Caco-2 (cell line): ENCODE results near the gene SMCO4. TPM values are rescaled to one million over a fixed set of nuclear protein-coding genes. Genes with fewer than 3 reads are reported as not detected.

Source experiments
- BruUV-seq: library from RNA; stranded (reverse); fragments of 400-500 nt; replicated peaks from 2 replicates; lab custom pipeline; 2021; lab: Mats Ljungman, UMichigan
- CTCF ChIA-PET: fragments of 300-600 bp; sonication (Branson Sonifier 250); formaldehyde crosslinking; loops from one replicate; lab custom pipeline; 2022; ENCODE audit warnings: antibody characterized with exemption; lab: Charles Lee
- POLR2A ChIA-PET: fragments of 300-600 bp; sonication (Branson Sonifier 250); formaldehyde crosslinking; loops from one replicate; lab custom pipeline; 2022; ENCODE audit warnings: antibody characterized with exemption; lab: Charles Lee
- DNase-seq, 2 experiments: peaks; one replicate each; pipeline versions ENCODE4 v3.0.0 to v3.0.0-alpha.2; 2020 to 2022
- H3K27me3 ChIP-seq: replicated peaks from 2 replicates; pipeline ENCODE4 v1.6.0; 2011; ENCODE audit warnings: low read length; ENCODE audit not compliant: control insufficient read depth, insufficient read depth
- H3K36me3 ChIP-seq: 2 replicates; pipeline ENCODE4 v1.5.1; 2011; ENCODE audit warnings: low read length; ENCODE audit not compliant: control insufficient read depth, insufficient read depth
- H3K4me1 ChIP-seq: fragments of 250-450 bp; sonication (Bioruptor Pico); 2 replicates; pipeline ENCODE4 v1.5.1; 2020; ENCODE audit warnings: mild to moderate bottlenecking
- H3K4me3 ChIP-seq: 2 replicates; pipeline ENCODE4 v1.5.1; 2011; ENCODE audit warnings: low read depth, mild to moderate bottlenecking, control low read depth, low read length
- H3K9me3 ChIP-seq: fragments of 250-450 bp; sonication (Bioruptor Pico); 2 replicates; pipeline ENCODE4 v1.5.1; 2020; ENCODE audit warnings: mild to moderate bottlenecking, moderate library complexity
- H3K27ac Mint-ChIP-seq: one replicate; pipeline ENCODE4 v1.8.0; 2022; ENCODE audit warnings: mixed read lengths; ENCODE audit not compliant: unreplicated experiment
- H3K27me3 Mint-ChIP-seq: one replicate; pipeline ENCODE4 v1.8.0; 2022; ENCODE audit warnings: mixed read lengths; ENCODE audit not compliant: insufficient read depth, unreplicated experiment
- H3K36me3 Mint-ChIP-seq: one replicate; pipeline ENCODE4 v1.8.0; 2022; ENCODE audit warnings: mild to moderate bottlenecking, mixed read lengths; ENCODE audit not compliant: insufficient read depth, unreplicated experiment
- H3K4me1 Mint-ChIP-seq: one replicate; pipeline ENCODE4 v1.8.0; 2022; ENCODE audit warnings: low read depth, mixed read lengths; ENCODE audit not compliant: unreplicated experiment
- H3K4me3 Mint-ChIP-seq: one replicate; pipeline ENCODE4 v1.8.0; 2022; ENCODE audit warnings: mild to moderate bottlenecking, moderate library complexity, mixed read lengths; ENCODE audit not compliant: unreplicated experiment
- H3K9me3 Mint-ChIP-seq: one replicate; pipeline ENCODE4 v1.8.0; 2022; ENCODE audit warnings: mixed read lengths; ENCODE audit not compliant: unreplicated experiment
- intact Hi-C: fragments of 100-400 bp; cut with micrococcal nuclease; formaldehyde crosslinking; loops from one replicate; pipeline ENCODE4 v1.10.0; 2022; ENCODE audit not compliant: unreplicated experiment
- total RNA-seq: library from RNA; stranded (reverse); gene quantifications from 2 replicates; pipeline ENCODE4 v1.2.3, GENCODE V29; 2022
- TF ChIP-seq, protein P1 (sequence below), 2 experiments: fragments of 200-600 bp in 1 of 2; IDR thresholded peaks; 1 replicate in 1 of 2; 2 replicates in 1 of 2; pipeline versions ENCODE4 v1.5.1 to v1.8.0; 2011 to 2022; ENCODE audit warnings: antibody characterized with exemption in 1 of 2, control low read depth in 1 of 2, inconsistent platforms in 1 of 2, low read depth in 1 of 2, low read length in 1 of 2, mild to moderate bottlenecking in 1 of 2, moderate library complexity in 1 of 2; ENCODE audit not compliant: insufficient read depth in 1 of 2, severe bottlenecking in 1 of 2, unreplicated experiment in 1 of 2

Gene SMCO4
- total RNA-seq, 1 experiment from 2014 or later: 46.3 TPM

DNA sequence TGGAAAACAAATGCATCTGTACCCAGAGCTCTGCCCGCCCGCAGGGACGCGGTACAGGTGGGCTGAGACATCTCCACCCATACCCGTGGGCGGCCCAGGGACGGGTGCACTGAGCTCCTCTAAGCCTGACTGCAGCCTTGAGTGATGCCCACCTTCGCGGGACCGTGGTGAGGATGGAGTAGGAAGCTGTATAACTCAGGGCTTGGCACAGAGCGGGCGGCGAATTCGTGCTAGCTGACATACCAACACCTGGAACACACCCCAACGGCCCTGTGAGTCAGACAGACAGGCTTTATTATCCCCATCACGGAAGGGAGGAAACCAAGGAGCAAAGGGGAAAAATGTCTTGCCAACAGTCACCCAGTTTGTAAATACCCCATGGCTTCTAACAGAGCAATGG lies 61.9 kb downstream of the SMCO4 start:
- Mint-ChIP-seq H3K36me3 (no peaks in the 10 kb centered on the region), H3K27me3 (no peaks in the 10 kb centered on the region), H3K4me3 (no peak overlapping the region), H3K4me1 (peaks cover 9% of the 10 kb centered on the region), H3K27ac (no peak overlapping the region), H3K9me3 (no peaks in the 10 kb centered on the region)
- peaks cover 5% of the 10 kb centered on the region; the same call in 1 of the 2 replicates for H3K36me3 ChIP-seq
- intact Hi-C loops: no loop called here
- ChIA-PET POLR2A (no interaction called here), CTCF (no interaction called here)
- TF ChIP-seq, protein P1, sequence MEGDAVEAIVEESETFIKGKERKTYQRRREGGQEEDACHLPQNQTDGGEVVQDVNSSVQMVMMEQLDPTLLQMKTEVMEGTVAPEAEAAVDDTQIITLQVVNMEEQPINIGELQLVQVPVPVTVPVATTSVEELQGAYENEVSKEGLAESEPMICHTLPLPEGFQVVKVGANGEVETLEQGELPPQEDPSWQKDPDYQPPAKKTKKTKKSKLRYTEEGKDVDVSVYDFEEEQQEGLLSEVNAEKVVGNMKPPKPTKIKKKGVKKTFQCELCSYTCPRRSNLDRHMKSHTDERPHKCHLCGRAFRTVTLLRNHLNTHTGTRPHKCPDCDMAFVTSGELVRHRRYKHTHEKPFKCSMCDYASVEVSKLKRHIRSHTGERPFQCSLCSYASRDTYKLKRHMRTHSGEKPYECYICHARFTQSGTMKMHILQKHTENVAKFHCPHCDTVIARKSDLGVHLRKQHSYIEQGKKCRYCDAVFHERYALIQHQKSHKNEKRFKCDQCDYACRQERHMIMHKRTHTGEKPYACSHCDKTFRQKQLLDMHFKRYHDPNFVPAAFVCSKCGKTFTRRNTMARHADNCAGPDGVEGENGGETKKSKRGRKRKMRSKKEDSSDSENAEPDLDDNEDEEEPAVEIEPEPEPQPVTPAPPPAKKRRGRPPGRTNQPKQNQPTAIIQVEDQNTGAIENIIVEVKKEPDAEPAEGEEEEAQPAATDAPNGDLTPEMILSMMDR (IDR thresholded peaks at IDR 0.05; ENCODE audit: insufficient read depth in 1 of 2, low read depth in 1 of 2, low read length in 1 of 2, severe bottlenecking in 1 of 2, unreplicated experiment in 1 of 2): no peak
- no TSS peak for BruUV-seq
- H3K9me3 ChIP-seq: no peaks in the 10 kb centered on the region
- no peak overlapping the region for H3K4me3 ChIP-seq
- no peaks in the 10 kb centered on the region for H3K27me3 ChIP-seq
- no peak for DNase-seq
- no peaks in the 10 kb centered on the region for H3K4me1 ChIP-seq

DNA sequence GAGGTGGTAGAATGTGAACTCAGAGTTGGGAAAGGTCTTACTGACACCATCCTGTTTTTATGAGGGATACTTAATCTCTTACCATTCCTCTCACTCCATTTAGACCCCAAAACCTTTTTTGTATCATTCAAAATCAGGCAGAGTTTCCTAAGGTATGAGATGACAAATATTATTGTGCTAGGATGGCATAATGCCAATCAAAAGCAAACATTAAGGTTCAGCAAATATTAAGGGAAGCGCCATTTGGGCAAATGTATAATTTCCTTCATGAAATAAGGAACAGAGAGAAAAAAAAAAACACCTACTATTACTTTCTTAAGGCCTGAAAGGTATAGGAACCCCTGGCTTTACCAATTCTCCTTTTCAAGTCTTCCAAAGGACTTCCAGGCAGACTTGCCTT lies 62.4 kb downstream of the SMCO4 start:
- H3K36me3 ChIP-seq: peaks cover 2% of the 10 kb centered on the region; the same call in 1 of the 2 replicates
- BruUV-seq: no TSS peak
- H3K9me3 ChIP-seq: no peaks in the 10 kb centered on the region
- Mint-ChIP-seq H3K27ac (no peak overlapping the region), H3K36me3 (no peaks in the 10 kb centered on the region), H3K4me1 (peaks cover 9% of the 10 kb centered on the region), H3K27me3 (no peaks in the 10 kb centered on the region), H3K4me3 (no peak overlapping the region), H3K9me3 (no peaks in the 10 kb centered on the region)
- ChIA-PET POLR2A (no interaction called here), CTCF (no interaction called here)
- intact Hi-C loops: no loop called here
- DNase-seq: no peak
- TF ChIP-seq, protein P1 (IDR thresholded peaks at IDR 0.05; ENCODE audit: insufficient read depth in 1 of 2, low read depth in 1 of 2, low read length in 1 of 2, severe bottlenecking in 1 of 2, unreplicated experiment in 1 of 2): no peak
- no peaks in the 10 kb centered on the region for H3K4me1 ChIP-seq
- H3K4me3 ChIP-seq: no peak overlapping the region
- no peaks in the 10 kb centered on the region for H3K27me3 ChIP-seq

DNA sequence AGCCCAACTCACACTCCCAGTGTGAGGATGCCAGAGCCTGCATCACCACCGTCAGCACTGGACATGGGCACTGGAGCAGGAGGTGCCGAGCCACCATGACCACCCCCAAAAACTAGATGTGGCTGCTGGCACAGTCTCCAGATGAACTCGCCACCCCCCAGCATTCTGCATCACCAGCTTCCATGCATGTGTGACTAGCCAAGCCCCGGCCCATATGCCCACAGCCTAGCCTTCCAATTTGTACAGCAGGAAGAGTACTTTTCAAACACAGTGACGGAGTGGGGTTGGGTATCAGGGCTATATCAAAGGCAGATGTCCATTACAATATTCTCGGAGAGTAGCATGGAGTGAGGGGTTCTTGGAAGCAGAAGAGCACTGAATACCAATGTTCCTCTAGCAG lies 62.9 kb downstream of the SMCO4 start:
- Histone ChIP-seq H3K9me3 (no peaks in the 10 kb centered on the region), H3K4me3 (no peak overlapping the region), H3K27me3 (no peaks in the 10 kb centered on the region), H3K36me3 (peaks cover 1% of the 10 kb centered on the region; the same call in 1 of the 2 replicates), H3K4me1 (no peaks in the 10 kb centered on the region)
- H3K27me3 Mint-ChIP-seq: no peaks in the 10 kb centered on the region
- TF ChIP-seq, protein P1 (IDR thresholded peaks at IDR 0.05; ENCODE audit: insufficient read depth in 1 of 2, low read depth in 1 of 2, low read length in 1 of 2, severe bottlenecking in 1 of 2, unreplicated experiment in 1 of 2): no peak
- peaks cover 9% of the 10 kb centered on the region for H3K4me1 Mint-ChIP-seq
- DNase-seq: no peak
- H3K36me3 Mint-ChIP-seq: no peaks in the 10 kb centered on the region
- no TSS peak for BruUV-seq
- intact Hi-C loops: no loop called here
- no peaks in the 10 kb centered on the region for H3K9me3 Mint-ChIP-seq
- CTCF ChIA-PET: no interaction called here
- no peak overlapping the region for H3K27ac Mint-ChIP-seq
- no peak overlapping the region for H3K4me3 Mint-ChIP-seq
- POLR2A ChIA-PET: no interaction called here
